Bronchial epithelial cell (primary cell): Measurements from ENCODE around the gene C17orf50. TPM values are rescaled to one million over a fixed set of nuclear protein-coding genes. Genes with fewer than 3 reads are reported as not detected.

ENCODE experiments used
- DNase-seq: peaks from one replicate; pipeline ENCODE4 v3.0.0-alpha.2; 2010; ENCODE audit warnings: low read depth
- FAIRE-seq: peaks from 2 replicates; lab custom pipeline; 2011; peaks lifted over from hg19 to GRCh38; lab: Jason Lieb, UNC
- H3K27me3 ChIP-seq: 2 replicates; pipeline ENCODE4 v1.5.1; 2011; ENCODE audit warnings: low read length; ENCODE audit not compliant: control insufficient read depth, insufficient read depth
- H3K36me3 ChIP-seq: 2 replicates; pipeline ENCODE4 v1.5.1; 2011; ENCODE audit warnings: low read length; ENCODE audit not compliant: control insufficient read depth, insufficient read depth
- H3K4me3 ChIP-seq: 2 replicates; pipeline ENCODE4 v1.5.1; 2011; ENCODE audit warnings: mild to moderate bottlenecking, low read depth, low read length, control low read depth
- total RNA-seq: library from RNA; depleted of rRNA; stranded (reverse); fragments of >200 nt; gene quantifications from 2 replicates; pipeline ENCODE4 v1.2.1, GENCODE V29; 2014
- TF ChIP-seq, protein P1 (sequence below): IDR thresholded peaks from 2 replicates; pipeline ENCODE4 v1.5.1; 2011; ENCODE audit warnings: mild to moderate bottlenecking, moderate library complexity, low read length, control low read depth, inconsistent platforms; ENCODE audit not compliant: insufficient read depth, severe bottlenecking

C17orf50 gene
- total RNA-seq, 1 donor from 2014 or later = not detected

GRCh38 chr17:35796942-35797341, 36.3 kb downstream of the C17orf50 start:
- TF ChIP-seq, protein P1, sequence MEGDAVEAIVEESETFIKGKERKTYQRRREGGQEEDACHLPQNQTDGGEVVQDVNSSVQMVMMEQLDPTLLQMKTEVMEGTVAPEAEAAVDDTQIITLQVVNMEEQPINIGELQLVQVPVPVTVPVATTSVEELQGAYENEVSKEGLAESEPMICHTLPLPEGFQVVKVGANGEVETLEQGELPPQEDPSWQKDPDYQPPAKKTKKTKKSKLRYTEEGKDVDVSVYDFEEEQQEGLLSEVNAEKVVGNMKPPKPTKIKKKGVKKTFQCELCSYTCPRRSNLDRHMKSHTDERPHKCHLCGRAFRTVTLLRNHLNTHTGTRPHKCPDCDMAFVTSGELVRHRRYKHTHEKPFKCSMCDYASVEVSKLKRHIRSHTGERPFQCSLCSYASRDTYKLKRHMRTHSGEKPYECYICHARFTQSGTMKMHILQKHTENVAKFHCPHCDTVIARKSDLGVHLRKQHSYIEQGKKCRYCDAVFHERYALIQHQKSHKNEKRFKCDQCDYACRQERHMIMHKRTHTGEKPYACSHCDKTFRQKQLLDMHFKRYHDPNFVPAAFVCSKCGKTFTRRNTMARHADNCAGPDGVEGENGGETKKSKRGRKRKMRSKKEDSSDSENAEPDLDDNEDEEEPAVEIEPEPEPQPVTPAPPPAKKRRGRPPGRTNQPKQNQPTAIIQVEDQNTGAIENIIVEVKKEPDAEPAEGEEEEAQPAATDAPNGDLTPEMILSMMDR = no peak
- Histone ChIP-seq H3K27me3 (no peaks in the 10 kb centered on the region), H3K4me3 (no peak overlapping the region), H3K36me3 (no peaks in the 10 kb centered on the region)
- FAIRE-seq (no peak), DNase-seq (no peak)

- DNase-seq (no peak), FAIRE-seq (no peak)
- Histone ChIP-seq H3K27me3 (no peaks in the 10 kb centered on the region), H3K36me3 (no peaks in the 10 kb centered on the region), H3K4me3 (no peak overlapping the region)
- TF ChIP-seq, protein P1 = no peak
Observed at GRCh38 chr17:35797370-35797769, 36.7 kb downstream of the C17orf50 start.

GRCh38 chr17:35797918-35798317, 37.2 kb downstream of the C17orf50 start:
- no peak for FAIRE-seq
- H3K27me3 ChIP-seq = no peaks in the 10 kb centered on the region
- no peaks in the 10 kb centered on the region for H3K36me3 ChIP-seq
- H3K4me3 ChIP-seq = no peak overlapping the region
- DNase-seq = no peak
- TF ChIP-seq, protein P1 = no peak

GRCh38 chr17:35799942-35800341, 39.3 kb downstream of the C17orf50 start:
- Histone ChIP-seq H3K36me3 (no peaks in the 10 kb centered on the region), H3K27me3 (no peaks in the 10 kb centered on the region), H3K4me3 (no peak overlapping the region)
- FAIRE-seq = no peak
- TF ChIP-seq, protein P1 = no peak
- DNase-seq = peak; percentile 59

DNA sequence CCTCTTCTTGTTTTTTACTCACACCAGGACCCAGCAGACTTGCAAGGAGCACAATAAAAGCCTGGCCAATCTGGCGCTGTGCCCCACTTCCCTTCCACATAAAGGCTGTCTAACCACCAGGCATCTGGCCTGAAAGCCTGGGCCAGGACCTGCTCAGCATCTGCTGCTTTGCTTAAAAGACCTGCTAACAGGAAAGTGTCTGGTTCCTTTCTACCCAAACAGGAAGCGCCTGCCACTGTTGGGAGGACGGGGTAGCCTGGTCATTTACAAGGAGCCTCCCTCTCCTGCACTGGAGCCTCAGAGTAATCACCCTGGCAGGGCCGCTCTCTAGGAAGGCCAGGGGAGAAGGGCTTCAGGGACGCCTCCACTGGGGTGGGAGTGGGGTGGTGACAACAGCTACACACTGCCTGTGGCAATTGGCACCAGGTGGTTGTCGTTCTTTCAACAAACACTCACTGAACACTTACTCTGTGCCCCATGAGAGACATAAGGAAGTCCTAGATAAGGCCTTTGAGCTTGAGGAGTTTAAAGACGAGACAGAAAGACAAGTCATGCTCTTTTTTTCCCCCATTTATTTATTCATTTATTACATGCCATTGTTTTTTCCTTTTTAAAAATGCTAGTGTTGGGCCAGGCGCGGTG, 41.0 kb downstream of the C17orf50 start:
- Histone ChIP-seq H3K4me3 (no peak overlapping the region), H3K36me3 (no peaks in the 10 kb centered on the region), H3K27me3 (no peaks in the 10 kb centered on the region)
- FAIRE-seq = no peak
- no peak for DNase-seq
- TF ChIP-seq, protein P1 = no peak
